ENCODE results near the gene HPF1. TPM values are rescaled to one million over a fixed set of nuclear protein-coding genes. Genes with fewer than 3 reads are reported as not detected.

Gene HPF1
- total RNA-seq, 2 donors from 2014 or later = 33.4 to 50.5 TPM

DNA sequence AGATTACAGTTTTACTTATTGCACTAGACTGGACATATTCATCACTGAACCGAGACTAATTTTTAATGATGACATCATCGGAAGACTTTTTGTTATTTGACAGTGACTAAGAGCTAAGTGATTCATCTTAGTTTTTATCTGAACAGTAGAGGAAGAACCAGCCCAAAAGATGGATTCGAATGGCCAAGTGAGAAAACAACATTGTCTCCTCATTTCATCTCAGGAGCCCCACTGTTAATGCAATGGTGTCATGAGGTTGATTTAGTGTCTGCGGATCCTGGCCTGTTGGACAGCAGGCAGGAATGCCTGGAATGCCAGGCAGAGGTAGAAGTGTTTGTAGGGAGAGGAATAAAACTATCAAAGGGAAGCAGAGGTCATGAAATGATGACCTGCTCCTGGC lies 37.8 kb upstream of the HPF1 start:
- Mint-ChIP-seq H3K9me3 (no peaks in the 10 kb centered on the region), H3K4me3 (no peak overlapping the region), H3K36me3 (ENCODE audit: low read depth) (no peaks in the 10 kb centered on the region), H3K27ac (no peak overlapping the region), H3K4me1 (peaks cover 4% of the 10 kb centered on the region), H3K27me3 (ENCODE audit: insufficient read depth) (peaks cover 17% of the 10 kb centered on the region)
- Histone ChIP-seq H3K4me3 (ENCODE audit: low read length) (no peak overlapping the region), H3K9me3 (ENCODE audit: control insufficient read depth, low read length) (no peaks in the 10 kb centered on the region), H3K4me1 (ENCODE audit: control insufficient read depth, insufficient read depth, low read length) (no peaks in the 10 kb centered on the region), H3K27ac (ENCODE audit: low read depth, low read length) (no peak overlapping the region), H3K9ac (ENCODE audit: extremely low read depth, low read length, poor library complexity, severe bottlenecking) (no peak overlapping the region), H3K36me3 (ENCODE audit: control insufficient read depth, insufficient read depth, low read length) (no peaks in the 10 kb centered on the region), H3K27me3 (ENCODE audit: control insufficient read depth, insufficient read depth, low read length, poor library complexity, severe bottlenecking) (peaks cover 9% of the 10 kb centered on the region)
- no peak for DNase-seq
- 80 to 88% methylated on average over 2 to 4 of the region's 4 CpGs for WGBS, 2 experiments (ENCODE audit: insufficient coverage in 1 of 2, insufficient read length in 1 of 2)
- TF ChIP-seq, protein P1, sequence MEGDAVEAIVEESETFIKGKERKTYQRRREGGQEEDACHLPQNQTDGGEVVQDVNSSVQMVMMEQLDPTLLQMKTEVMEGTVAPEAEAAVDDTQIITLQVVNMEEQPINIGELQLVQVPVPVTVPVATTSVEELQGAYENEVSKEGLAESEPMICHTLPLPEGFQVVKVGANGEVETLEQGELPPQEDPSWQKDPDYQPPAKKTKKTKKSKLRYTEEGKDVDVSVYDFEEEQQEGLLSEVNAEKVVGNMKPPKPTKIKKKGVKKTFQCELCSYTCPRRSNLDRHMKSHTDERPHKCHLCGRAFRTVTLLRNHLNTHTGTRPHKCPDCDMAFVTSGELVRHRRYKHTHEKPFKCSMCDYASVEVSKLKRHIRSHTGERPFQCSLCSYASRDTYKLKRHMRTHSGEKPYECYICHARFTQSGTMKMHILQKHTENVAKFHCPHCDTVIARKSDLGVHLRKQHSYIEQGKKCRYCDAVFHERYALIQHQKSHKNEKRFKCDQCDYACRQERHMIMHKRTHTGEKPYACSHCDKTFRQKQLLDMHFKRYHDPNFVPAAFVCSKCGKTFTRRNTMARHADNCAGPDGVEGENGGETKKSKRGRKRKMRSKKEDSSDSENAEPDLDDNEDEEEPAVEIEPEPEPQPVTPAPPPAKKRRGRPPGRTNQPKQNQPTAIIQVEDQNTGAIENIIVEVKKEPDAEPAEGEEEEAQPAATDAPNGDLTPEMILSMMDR (conservative IDR thresholded peaks at IDR 0.05) = no peak

- H3K4me3 ChIP-seq (ENCODE audit: low read length) = peak overlapping the region; percentile 71
- H3K36me3 ChIP-seq (ENCODE audit: control insufficient read depth, insufficient read depth, low read length) = no peaks in the 10 kb centered on the region
- Mint-ChIP-seq H3K4me1 (peaks cover 4% of the 10 kb centered on the region), H3K27ac (no peak overlapping the region), H3K4me3 (peak overlapping the region; percentile 28), H3K9me3 (no peaks in the 10 kb centered on the region), H3K36me3 (ENCODE audit: low read depth) (no peaks in the 10 kb centered on the region), H3K27me3 (ENCODE audit: insufficient read depth) (peaks cover 52% of the 10 kb centered on the region)
- no peak overlapping the region for H3K27ac ChIP-seq (ENCODE audit: low read depth, low read length)
- WGBS, 2 experiments (ENCODE audit: insufficient coverage in 1 of 2, insufficient read length in 1 of 2) = 9 to 18% methylated on average over 20 to 29 of the region's 29 CpGs
- no peak overlapping the region for H3K9ac ChIP-seq (ENCODE audit: extremely low read depth, low read length, poor library complexity, severe bottlenecking)
- TF ChIP-seq, protein P1 (conservative IDR thresholded peaks at IDR 0.05) = peak; percentile 57
- H3K9me3 ChIP-seq (ENCODE audit: control insufficient read depth, low read length) = no peaks in the 10 kb centered on the region
- no peaks in the 10 kb centered on the region for H3K4me1 ChIP-seq (ENCODE audit: control insufficient read depth, insufficient read depth, low read length)
- H3K27me3 ChIP-seq (ENCODE audit: control insufficient read depth, insufficient read depth, low read length, poor library complexity, severe bottlenecking) = peaks cover 46% of the 10 kb centered on the region
- DNase-seq = peak; percentile 84
These were observed 33.9 kb upstream of the HPF1 start for GRCh38 chr4:169791527-169792156.

DNA sequence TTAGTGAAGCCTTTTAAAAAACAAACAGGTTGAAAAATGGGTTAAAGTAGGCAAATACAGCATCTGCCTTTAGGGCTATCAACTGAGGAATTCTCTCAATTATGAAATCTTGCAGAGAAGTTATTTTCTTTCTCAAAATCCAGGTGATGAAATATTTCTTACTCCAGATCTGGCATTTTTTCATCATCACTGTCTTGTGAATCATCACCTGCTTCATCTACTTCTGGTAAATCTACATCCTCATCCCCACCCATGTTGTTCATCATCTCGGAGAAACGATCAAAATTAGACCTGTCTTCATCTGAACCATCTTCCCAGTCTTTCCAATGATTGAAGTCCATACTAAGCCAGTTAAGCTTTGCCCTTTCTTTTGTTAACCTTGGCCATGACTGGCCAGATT lies 33.3 kb upstream of the HPF1 start:
- WGBS, 2 experiments (ENCODE audit: insufficient coverage in 1 of 2, insufficient read length in 1 of 2) = 86 to 87% methylated on average over 2 of the region's 2 CpGs
- no peak overlapping the region for H3K27ac Mint-ChIP-seq
- H3K9me3 Mint-ChIP-seq = no peaks in the 10 kb centered on the region
- H3K4me3 Mint-ChIP-seq = peak overlapping the region; percentile 28
- TF ChIP-seq, protein P1 (conservative IDR thresholded peaks at IDR 0.05) = no peak
- no peaks in the 10 kb centered on the region for H3K36me3 Mint-ChIP-seq (ENCODE audit: low read depth)
- Histone ChIP-seq H3K36me3 (ENCODE audit: control insufficient read depth, insufficient read depth, low read length) (no peaks in the 10 kb centered on the region), H3K4me3 (ENCODE audit: low read length) (peak overlapping the region; percentile 71), H3K4me1 (ENCODE audit: control insufficient read depth, insufficient read depth, low read length) (no peaks in the 10 kb centered on the region), H3K27ac (ENCODE audit: low read depth, low read length) (no peak overlapping the region), H3K9ac (ENCODE audit: extremely low read depth, low read length, poor library complexity, severe bottlenecking) (no peak overlapping the region), H3K27me3 (ENCODE audit: control insufficient read depth, insufficient read depth, low read length, poor library complexity, severe bottlenecking) (peaks cover 51% of the 10 kb centered on the region), H3K9me3 (ENCODE audit: control insufficient read depth, low read length) (no peaks in the 10 kb centered on the region)
- H3K27me3 Mint-ChIP-seq (ENCODE audit: insufficient read depth) = peaks cover 55% of the 10 kb centered on the region
- no peak for DNase-seq
- peaks cover 4% of the 10 kb centered on the region for H3K4me1 Mint-ChIP-seq

Data from endodermal cell (in vitro differentiated cells).